DMS153 (cell line): ENCODE measurements around the gene TAOK1.
"Not testable (repeated sequence)": the region's sequence is repeated elsewhere in the genome, so short reads cannot be mapped to it uniquely, and the experiment has no call there.

Source experiments
- DNase-seq: peaks from one replicate; lab custom pipeline; 2025; lab: John Stamatoyannopoulos, UW

TAOK1 gene

DNA sequence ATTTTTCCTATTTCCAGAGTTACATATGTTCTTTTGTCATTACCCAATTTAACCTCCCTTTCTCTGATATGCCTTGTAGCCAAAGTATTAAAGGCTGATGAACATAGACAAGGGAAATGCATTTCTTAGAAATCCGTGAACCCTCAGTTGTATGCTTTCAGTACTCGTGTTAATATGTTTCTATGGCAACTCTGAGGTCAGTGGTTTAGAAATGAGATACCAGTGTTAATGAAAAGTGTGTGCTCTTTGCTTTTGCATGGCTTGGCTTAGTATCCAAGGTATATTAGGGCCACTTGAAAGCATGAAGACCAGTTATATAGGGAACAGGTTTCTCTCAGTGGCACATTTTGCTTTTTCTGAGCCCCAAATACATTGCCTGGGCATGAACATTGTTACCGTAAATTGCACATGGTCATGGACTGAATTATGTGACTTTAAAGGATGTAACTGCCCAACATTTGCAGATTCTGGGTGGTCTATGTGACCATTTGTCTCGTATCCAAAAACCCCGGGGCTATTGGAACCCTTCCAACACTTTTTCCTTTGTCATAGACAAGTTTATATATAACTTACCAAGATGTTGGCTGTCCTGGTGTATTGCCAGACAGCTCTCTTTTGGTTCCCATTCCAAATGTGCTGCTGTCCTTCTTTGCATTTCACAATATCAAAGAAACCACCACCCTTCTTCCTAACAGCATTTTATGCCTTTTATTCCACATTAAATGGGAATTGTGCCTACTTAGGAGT, 159.2 kb downstream of the TAOK1 start:
- no peak for DNase-seq

DNA sequence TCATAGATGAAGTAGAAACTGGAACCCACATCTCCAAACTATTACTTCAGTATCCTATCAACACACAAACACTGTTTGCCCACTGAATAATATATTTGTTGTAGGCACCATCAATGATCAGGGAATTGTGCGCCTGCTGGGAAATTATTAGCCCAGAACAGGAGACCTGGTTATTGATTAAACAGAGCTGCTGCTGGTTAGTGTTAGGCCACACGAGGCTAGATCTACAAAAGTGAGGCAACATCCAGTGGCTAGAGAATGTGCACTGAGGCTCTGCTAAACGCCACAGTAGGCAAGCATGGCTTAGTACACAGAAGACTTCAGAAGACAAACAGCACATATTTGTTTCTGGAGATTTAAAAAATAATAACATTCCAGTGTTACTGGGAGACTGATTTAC, 165.7 kb downstream of the TAOK1 start:
- DNase-seq = no peak

- no peak for DNase-seq
These were observed 167.0 kb downstream of the TAOK1 start for GRCh38 chr17:29557085-29557738.

DNA sequence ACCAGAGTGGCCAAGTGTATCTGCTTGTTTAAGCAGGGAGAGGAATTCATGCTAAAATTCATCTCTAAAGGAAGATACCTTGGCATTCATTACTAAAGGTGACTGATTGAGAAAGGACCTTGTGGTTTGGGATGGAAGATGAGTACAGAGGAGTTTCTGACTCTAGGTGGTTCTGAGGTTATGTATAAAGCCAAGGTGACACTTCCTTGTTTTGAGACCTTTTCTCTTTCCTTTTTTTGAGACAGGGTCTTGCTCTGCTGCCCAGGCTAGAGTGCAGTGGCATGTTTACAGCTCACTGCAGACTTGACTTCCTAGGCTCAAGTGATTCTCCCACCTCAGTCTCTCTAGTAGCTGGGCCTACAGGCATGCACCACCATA, 167.6 kb downstream of the TAOK1 start:
- DNase-seq = no peak

- DNase-seq = not testable (repeated sequence)
These were observed 168.0 kb downstream of the TAOK1 start for GRCh38 chr17:29558139-29558538.

GRCh38 chr17:29559640-29560039, 169.5 kb downstream of the TAOK1 start:
- no peak for DNase-seq

DNA sequence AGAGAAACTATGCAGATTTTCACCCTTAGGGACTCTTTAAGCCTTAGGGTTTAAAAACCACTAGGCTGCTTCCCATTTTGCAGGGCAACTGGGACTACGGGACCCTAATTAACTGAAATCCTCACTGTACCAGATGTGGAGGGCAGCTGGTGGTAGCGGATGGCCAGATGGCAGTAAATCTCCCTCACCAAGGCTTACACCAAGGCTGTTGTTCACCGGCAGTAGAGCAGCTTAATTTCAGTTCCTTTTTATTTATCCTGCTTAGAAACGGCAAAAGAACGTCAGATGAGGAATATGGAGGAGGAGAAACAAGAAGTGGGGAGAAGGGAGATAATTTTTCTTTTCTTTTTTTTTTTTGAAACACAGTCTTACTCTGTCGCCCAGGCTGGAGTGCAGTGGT, 170.2 kb downstream of the TAOK1 start:
- no peak for DNase-seq

DNA sequence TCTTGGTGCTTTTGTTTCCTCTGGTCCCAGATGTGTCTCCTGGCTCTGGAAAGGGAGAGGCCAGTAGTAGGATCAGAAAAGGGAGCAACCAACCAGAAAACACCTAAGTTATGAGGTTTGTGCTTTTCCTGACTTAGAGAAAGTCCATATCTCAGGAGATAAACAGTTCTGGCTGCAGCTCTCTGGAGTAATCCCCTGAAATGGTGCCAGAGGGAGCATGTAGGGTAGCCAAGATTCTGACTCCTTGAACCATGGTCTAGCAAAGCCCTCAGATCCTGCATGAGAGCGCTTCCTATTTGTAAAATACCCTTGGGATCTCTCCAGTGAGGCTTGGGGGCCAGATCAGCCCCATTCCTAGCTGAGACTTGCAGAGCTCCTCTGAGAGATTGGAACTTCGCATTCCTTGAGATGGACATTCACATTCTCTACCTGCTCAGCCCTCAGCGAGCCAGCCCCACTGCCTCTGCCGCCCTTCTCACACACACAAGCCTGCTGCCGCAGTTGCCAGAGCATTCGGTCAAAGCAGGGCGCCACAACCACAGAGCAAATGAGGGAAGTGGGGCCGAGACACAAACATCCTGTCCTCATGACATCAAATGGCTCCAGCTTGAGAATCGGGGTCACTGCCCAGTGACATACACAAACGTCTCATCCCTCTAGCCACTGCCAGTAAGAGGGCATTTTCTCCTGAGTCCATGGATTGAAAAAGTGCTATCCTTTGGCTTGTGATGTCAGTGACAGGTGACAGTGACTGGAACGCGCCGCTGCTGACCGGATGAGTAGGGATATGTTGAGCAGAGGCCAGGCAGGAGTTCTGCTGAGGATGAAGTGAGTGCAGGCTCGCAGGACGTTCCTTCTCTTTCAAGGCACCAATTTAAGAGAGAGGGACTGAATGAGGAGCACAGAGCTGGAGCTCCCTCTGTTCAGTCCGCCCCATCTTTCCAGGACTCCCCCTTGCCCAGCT, 171.7 kb downstream of the TAOK1 start:
- no peak for DNase-seq

DNA sequence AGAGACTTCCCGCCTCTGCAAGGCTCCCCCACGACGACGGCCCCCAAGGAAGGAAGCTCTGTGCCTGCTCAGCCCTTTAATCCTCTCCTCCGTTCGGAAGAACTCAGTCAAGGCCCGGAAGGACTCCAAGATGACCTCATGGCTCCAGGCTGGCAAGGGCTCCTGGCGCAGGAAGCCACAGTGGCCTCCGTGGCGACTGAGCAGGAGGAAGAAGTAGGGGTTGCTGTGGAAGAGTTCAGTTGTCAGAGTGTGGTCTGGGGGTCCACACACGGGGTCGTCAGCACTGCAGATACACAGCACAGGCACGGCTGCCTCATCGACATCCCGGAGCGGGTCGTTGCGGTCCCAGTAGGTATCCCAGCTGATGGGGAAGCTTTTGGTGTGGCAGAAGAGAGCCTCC, 172.5 kb downstream of the TAOK1 start:
- DNase-seq = no peak

DNA sequence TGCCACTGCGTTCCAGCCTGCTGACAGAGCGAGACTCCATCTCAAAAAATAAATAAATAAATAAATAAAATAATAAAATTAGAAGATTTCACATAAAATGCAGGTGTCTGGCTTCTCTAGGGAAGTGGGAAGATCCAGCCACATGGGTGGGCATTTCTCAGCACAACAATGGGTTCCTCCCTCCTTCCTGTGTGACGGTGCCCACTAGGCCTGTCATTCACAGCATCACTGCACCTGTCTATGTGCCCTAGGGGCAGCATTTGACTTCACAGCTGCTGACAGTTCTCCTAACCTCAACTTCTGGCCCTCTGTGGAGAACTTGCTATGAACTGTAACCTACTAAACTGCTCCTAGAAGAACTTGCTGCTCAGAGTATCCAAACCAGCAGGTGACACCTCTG, 173.7 kb downstream of the TAOK1 start:
- DNase-seq = no peak

DNA sequence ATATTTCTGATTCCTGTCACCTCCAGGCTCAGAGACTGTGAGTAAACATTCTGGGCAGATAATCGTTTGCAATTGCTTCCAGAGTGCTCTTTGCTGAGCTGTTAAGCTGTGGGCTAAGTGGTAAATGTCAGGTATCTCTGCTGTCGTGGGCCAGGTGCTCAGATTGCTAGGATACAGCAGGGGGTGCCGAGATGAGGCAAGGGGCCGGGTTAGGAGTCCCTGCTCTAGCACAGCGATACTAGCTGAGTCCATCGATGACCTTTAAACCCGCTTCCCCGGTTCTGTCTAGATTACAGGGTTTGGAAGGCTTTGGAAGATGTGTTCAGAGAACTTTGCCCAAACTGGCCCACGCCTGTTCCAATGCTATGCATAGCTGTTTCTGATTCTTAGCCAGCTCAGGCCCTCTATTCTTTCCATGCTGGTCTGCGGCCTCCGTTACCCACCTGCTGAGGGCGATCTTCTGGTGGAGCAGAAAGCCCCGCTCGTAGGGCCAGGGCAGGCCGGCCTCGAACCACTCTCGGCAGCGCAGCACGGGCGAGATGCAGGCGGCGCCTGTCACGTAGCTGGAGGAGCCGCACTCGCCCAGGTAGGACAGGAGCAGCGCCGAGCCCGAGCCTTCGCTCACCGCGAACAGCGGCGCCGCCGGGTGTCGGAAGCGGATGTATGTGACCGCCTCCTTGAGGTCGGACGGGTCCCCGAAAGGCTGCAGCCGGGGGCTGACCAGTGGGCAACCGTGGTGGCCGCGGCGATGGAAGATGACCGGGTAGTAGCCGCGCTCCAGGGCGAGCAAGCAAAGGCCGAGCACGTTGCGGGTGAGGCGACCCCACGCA, 175.7 kb downstream of the TAOK1 start:
- DNase-seq = peak; percentile 59

GRCh38 chr17:29566473-29567303, 176.5 kb downstream of the TAOK1 start, which contains the start of gene ABHD15:
ABHD15 (minus strand) TSS chr17:29567037; CDS start chr17:29566966, 71 bp downstream.
- DNase-seq = peak; percentile 44

DNA sequence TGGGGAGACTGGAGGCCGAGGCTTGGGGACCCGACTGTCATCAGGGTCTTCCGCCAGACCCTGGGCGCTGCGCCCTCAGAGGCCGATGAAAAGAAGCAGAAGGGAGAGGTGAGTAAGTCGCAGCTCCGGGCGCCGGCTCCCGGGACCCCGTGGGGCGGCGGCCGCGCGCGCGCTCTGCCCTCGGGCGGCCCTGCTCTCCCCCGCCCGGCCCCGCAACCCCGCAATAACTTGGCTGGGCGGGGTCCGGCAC, 177.1 kb downstream of the TAOK1 start:
- no peak for DNase-seq

- peak; percentile 61 for DNase-seq
These were observed 177.6 kb downstream of the TAOK1 start for GRCh38 chr17:29567554-29568330.

DNA sequence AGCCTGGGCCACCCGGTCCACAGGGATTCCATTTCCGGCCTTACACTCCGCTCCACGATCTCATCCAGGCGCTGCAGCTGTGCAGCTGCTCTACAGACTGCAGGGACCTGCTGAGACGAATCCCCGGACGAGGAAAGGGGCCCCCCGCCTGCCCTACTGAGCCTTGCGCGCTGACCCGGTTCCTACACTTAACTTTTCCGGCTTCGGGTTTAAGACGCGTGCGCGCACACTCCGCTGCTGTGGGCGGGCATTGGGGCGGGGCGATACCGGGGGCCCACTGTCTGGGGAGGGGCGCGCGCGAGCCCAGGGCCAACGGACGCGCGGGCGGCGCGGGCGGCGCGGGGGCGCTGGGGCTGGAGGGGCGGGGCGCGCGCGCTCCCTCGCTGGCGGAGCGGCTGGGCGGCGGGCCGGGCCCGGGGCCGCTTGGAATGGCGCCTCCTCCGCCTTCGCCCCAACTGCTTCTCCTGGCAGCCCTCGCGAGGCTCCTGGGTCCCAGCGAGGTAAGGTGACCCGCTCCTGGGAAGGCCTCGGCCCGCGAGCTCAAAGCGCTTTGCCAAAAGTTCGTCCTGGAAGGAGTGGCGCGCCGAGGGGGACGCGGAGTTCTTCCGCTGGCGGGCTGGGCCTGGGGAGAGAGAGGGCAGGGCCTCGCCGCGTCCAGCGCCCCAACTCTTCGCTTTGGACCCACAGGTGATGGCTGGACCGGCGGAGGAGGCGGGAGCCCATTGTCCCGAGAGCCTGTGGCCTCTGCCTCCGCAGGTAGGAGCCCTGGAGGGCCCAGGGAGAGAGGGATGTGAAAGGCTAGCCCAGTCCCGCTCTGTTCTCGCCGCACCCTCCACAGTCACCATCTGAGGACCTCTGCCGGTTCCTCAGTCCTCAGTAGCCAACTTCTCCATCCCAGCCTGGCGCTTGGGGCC, 178.4 kb downstream of the TAOK1 start, which contains the start of gene TP53I13:
Gene TP53I13 (plus strand): TSS at position 371 of the 914 bp plus-strand sequence. CDS start 58 bp downstream, at position 429.
- DNase-seq = peak; percentile 58

DNA sequence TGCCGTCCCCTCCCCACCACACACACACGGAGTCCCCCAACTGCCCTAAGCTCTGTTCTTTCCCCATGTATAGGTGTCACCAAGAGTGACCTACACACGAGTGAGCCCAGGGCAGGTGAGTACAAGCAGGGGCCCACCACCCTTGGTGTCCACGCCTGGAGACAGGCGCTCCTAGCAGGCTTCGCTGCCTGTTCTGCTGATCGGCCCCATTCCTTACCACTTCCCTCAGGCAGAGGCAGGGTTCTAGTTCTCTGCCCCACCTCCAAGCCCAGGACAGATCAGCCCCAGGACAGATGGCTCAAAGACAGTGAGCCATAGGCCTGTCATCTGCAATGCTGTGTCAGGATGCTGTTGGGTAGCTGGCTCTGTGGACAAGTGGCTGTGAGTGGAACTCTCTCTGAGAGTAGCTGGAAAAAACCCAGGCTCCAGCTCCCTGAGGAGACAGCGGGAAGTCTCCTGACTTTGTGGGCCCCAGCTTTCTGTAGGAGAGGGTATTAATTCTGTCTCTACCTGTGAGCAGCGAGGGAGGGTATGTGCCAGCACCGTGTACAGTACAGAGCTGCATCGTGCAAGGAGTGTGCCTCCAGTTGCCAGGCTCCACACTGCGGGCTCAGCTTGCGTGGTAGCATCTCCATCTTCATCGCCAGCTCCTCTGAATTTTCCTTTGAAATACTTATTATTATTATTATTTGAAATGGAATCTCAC, 179.2 kb downstream of the TAOK1 start:
- no peak for DNase-seq

GRCh38 chr17:29570521-29570920, 180.4 kb downstream of the TAOK1 start:
- DNase-seq = no peak

GRCh38 chr17:29571486-29571882, 181.3 kb downstream of the TAOK1 start:
- DNase-seq = no peak
